ENCODE results near the gene HRG. TPM values are rescaled to one million over a fixed set of nuclear protein-coding genes. Genes with fewer than 3 reads are reported as not detected.
"Not testable (repeated sequence)": the region's sequence is repeated elsewhere in the genome, so short reads cannot be mapped to it uniquely, and the experiment has no call there.

The HRG gene
- total RNA-seq, 1 donor from 2014 or later: not detected

- no peaks in the 10 kb centered on the region for H3K9me3 Mint-ChIP-seq (ENCODE audit: unreplicated experiment)
- no peak for TF ChIP-seq CTCF (IDR thresholded peaks at IDR 0.05)
These were observed 32.3 kb upstream of the HRG start for GRCh38 chr3:186633481-186633880.

GRCh38 chr3:186634207-186634606 lies 31.6 kb upstream of the HRG start:
- peaks cover 38% of the 10 kb centered on the region for H3K27me3 Mint-ChIP-seq (ENCODE audit: unreplicated experiment)
- H3K4me1 Mint-ChIP-seq (ENCODE audit: unreplicated experiment); H3K4me3 Mint-ChIP-seq (ENCODE audit: unreplicated experiment); H3K9me3 Mint-ChIP-seq (ENCODE audit: unreplicated experiment); H3K27ac Mint-ChIP-seq (ENCODE audit: unreplicated experiment); DNase-seq (ENCODE audit: extremely low spot score, unreplicated experiment); H3K36me3 Mint-ChIP-seq (ENCODE audit: unreplicated experiment): not testable (repeated sequence)

More at GRCh38 chr3:186633481-186633880, 32.3 kb upstream of the HRG start:
- no peak for DNase-seq (ENCODE audit: extremely low spot score, unreplicated experiment)
- Mint-ChIP-seq H3K36me3 (ENCODE audit: unreplicated experiment) (no peaks in the 10 kb centered on the region), H3K27me3 (ENCODE audit: unreplicated experiment) (peaks cover 32% of the 10 kb centered on the region), H3K4me3 (ENCODE audit: unreplicated experiment) (no peak overlapping the region), H3K4me1 (ENCODE audit: unreplicated experiment) (no peaks in the 10 kb centered on the region), H3K27ac (ENCODE audit: unreplicated experiment) (no peak overlapping the region)

GRCh38 chr3:186635532-186635931 lies 30.3 kb upstream of the HRG start:
- H3K27me3 Mint-ChIP-seq (ENCODE audit: unreplicated experiment): peaks cover 32% of the 10 kb centered on the region
- TF ChIP-seq CTCF (IDR thresholded peaks at IDR 0.05): no peak
- H3K4me3 Mint-ChIP-seq (ENCODE audit: unreplicated experiment): no peak overlapping the region
- H3K36me3 Mint-ChIP-seq (ENCODE audit: unreplicated experiment): no peaks in the 10 kb centered on the region
- DNase-seq (ENCODE audit: extremely low spot score, unreplicated experiment): no peak
- H3K4me1 Mint-ChIP-seq (ENCODE audit: unreplicated experiment): peaks cover 5% of the 10 kb centered on the region
- H3K27ac Mint-ChIP-seq (ENCODE audit: unreplicated experiment): no peak overlapping the region
- H3K9me3 Mint-ChIP-seq (ENCODE audit: unreplicated experiment): no peaks in the 10 kb centered on the region

- H3K4me3 Mint-ChIP-seq (ENCODE audit: unreplicated experiment): no peak overlapping the region
- no peaks in the 10 kb centered on the region for H3K9me3 Mint-ChIP-seq (ENCODE audit: unreplicated experiment)
- peaks cover 12% of the 10 kb centered on the region for H3K4me1 Mint-ChIP-seq (ENCODE audit: unreplicated experiment)
- H3K27me3 Mint-ChIP-seq (ENCODE audit: unreplicated experiment): peaks cover 26% of the 10 kb centered on the region
- TF ChIP-seq CTCF (IDR thresholded peaks at IDR 0.05): no peak
- H3K36me3 Mint-ChIP-seq (ENCODE audit: unreplicated experiment): no peaks in the 10 kb centered on the region
- DNase-seq (ENCODE audit: extremely low spot score, unreplicated experiment): no peak
- no peak overlapping the region for H3K27ac Mint-ChIP-seq (ENCODE audit: unreplicated experiment)
These were observed 29.3 kb upstream of the HRG start for GRCh38 chr3:186636536-186636935.

GRCh38 chr3:186637686-186638085 lies 28.1 kb upstream of the HRG start:
- TF ChIP-seq CTCF (IDR thresholded peaks at IDR 0.05): no peak
- no peaks in the 10 kb centered on the region for H3K9me3 Mint-ChIP-seq (ENCODE audit: unreplicated experiment)
- H3K27me3 Mint-ChIP-seq (ENCODE audit: unreplicated experiment): peaks cover 28% of the 10 kb centered on the region
- H3K4me3 Mint-ChIP-seq (ENCODE audit: unreplicated experiment): no peak overlapping the region
- no peak for DNase-seq (ENCODE audit: extremely low spot score, unreplicated experiment)
- no peaks in the 10 kb centered on the region for H3K36me3 Mint-ChIP-seq (ENCODE audit: unreplicated experiment)
- no peak overlapping the region for H3K27ac Mint-ChIP-seq (ENCODE audit: unreplicated experiment)
- H3K4me1 Mint-ChIP-seq (ENCODE audit: unreplicated experiment): peaks cover 12% of the 10 kb centered on the region

- no peak overlapping the region for H3K27ac Mint-ChIP-seq (ENCODE audit: unreplicated experiment)
- no peaks in the 10 kb centered on the region for H3K36me3 Mint-ChIP-seq (ENCODE audit: unreplicated experiment)
- H3K9me3 Mint-ChIP-seq (ENCODE audit: unreplicated experiment): no peaks in the 10 kb centered on the region
- H3K4me1 Mint-ChIP-seq (ENCODE audit: unreplicated experiment): peaks cover 12% of the 10 kb centered on the region
- H3K4me3 Mint-ChIP-seq (ENCODE audit: unreplicated experiment): no peak overlapping the region
- DNase-seq (ENCODE audit: extremely low spot score, unreplicated experiment): no peak
- peaks cover 34% of the 10 kb centered on the region for H3K27me3 Mint-ChIP-seq (ENCODE audit: unreplicated experiment)
- TF ChIP-seq CTCF (IDR thresholded peaks at IDR 0.05): no peak
These were observed 27.6 kb upstream of the HRG start for GRCh38 chr3:186638259-186638658.
